RWPE2 (cell line): ENCODE results near the gene BTF3.
"Not testable (repeated sequence)": the region's sequence is repeated elsewhere in the genome, so short reads cannot be mapped to it uniquely, and the experiment has no call there.

Source experiments
- ATAC-seq: fragments of 200-7000 bp; cut with Tn5 transposase; 3 replicates; pipeline ENCODE4 v1.9.1; 2021; ENCODE audit warnings: low read depth
- DNase-seq: peaks from one replicate; pipeline ENCODE4 v3.0.0-alpha.2; 2020; ENCODE audit warnings: low spot score
- H3K27ac ChIP-seq: fragments of 450-650 bp; 2 replicates; pipeline ENCODE4 v1.5.1; 2017; ENCODE audit warnings: mild to moderate bottlenecking; ENCODE audit not compliant: poor library complexity, severe bottlenecking
- H3K27me3 ChIP-seq: fragments of 250-450 bp; sonication (Bioruptor Pico); 2 replicates; pipeline ENCODE4 v1.5.1; 2021; ENCODE audit warnings: mild to moderate bottlenecking, moderate library complexity; ENCODE audit not compliant: insufficient read depth, poor library complexity, severe bottlenecking
- H3K36me3 ChIP-seq: fragments of 250-450 bp; sonication (Bioruptor Pico); 2 replicates; pipeline ENCODE4 v1.5.1; 2020; ENCODE audit warnings: low read depth, mild to moderate bottlenecking, moderate library complexity
- H3K4me1 ChIP-seq: fragments of 250-450 bp; sonication (Bioruptor Pico); 2 replicates; pipeline ENCODE4 v1.5.1; 2021; ENCODE audit warnings: mild to moderate bottlenecking, moderate library complexity; ENCODE audit not compliant: insufficient read depth, poor library complexity, severe bottlenecking
- H3K4me3 ChIP-seq: fragments of 250-450 bp; sonication (Bioruptor Pico); 2 replicates; pipeline ENCODE4 v1.5.1; 2021; ENCODE audit warnings: mild to moderate bottlenecking, moderate library complexity; ENCODE audit not compliant: severe bottlenecking
- H3K9me3 ChIP-seq: fragments of 250-450 bp; sonication (Bioruptor Pico); 2 replicates; pipeline ENCODE4 v1.5.1; 2021; ENCODE audit warnings: mild to moderate bottlenecking, moderate library complexity; ENCODE audit not compliant: severe bottlenecking
- TF ChIP-seq, protein P1 (sequence below): fragments of 450-650 bp; IDR thresholded peaks from one replicate; pipeline ENCODE4 v1.5.1; 2017; ENCODE audit warnings: mild to moderate bottlenecking, moderate library complexity; ENCODE audit not compliant: poor library complexity, severe bottlenecking

The BTF3 gene

DNA sequence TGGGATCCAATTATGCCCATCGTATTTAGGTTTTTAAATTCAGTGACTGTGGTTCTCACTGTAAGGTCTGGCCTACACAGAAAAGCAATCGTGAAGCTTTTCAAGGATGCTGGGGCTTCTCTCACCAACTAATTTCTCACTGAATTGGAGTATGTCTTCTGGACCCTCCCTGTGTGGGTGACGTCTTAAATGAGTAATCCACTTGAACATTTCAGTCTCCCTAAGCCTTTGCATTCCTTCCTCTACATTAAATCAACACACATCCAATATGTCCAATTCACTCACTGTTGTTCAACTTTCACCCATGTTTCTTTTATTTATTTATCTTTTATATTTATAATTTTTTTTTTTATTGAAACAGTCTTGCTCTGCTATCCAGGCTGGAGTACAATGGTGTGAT, 12.5 kb upstream of the BTF3 start:
- Histone ChIP-seq H3K36me3 (no peaks in the 10 kb centered on the region), H3K4me1 (no peaks in the 10 kb centered on the region), H3K9me3 (no peaks in the 10 kb centered on the region), H3K4me3 (no peak overlapping the region), H3K27me3 (no peaks in the 10 kb centered on the region), H3K27ac (no peak overlapping the region)
- DNase-seq (no peak), ATAC-seq (no peak)
- TF ChIP-seq, protein P1, sequence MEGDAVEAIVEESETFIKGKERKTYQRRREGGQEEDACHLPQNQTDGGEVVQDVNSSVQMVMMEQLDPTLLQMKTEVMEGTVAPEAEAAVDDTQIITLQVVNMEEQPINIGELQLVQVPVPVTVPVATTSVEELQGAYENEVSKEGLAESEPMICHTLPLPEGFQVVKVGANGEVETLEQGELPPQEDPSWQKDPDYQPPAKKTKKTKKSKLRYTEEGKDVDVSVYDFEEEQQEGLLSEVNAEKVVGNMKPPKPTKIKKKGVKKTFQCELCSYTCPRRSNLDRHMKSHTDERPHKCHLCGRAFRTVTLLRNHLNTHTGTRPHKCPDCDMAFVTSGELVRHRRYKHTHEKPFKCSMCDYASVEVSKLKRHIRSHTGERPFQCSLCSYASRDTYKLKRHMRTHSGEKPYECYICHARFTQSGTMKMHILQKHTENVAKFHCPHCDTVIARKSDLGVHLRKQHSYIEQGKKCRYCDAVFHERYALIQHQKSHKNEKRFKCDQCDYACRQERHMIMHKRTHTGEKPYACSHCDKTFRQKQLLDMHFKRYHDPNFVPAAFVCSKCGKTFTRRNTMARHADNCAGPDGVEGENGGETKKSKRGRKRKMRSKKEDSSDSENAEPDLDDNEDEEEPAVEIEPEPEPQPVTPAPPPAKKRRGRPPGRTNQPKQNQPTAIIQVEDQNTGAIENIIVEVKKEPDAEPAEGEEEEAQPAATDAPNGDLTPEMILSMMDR: no peak

DNA sequence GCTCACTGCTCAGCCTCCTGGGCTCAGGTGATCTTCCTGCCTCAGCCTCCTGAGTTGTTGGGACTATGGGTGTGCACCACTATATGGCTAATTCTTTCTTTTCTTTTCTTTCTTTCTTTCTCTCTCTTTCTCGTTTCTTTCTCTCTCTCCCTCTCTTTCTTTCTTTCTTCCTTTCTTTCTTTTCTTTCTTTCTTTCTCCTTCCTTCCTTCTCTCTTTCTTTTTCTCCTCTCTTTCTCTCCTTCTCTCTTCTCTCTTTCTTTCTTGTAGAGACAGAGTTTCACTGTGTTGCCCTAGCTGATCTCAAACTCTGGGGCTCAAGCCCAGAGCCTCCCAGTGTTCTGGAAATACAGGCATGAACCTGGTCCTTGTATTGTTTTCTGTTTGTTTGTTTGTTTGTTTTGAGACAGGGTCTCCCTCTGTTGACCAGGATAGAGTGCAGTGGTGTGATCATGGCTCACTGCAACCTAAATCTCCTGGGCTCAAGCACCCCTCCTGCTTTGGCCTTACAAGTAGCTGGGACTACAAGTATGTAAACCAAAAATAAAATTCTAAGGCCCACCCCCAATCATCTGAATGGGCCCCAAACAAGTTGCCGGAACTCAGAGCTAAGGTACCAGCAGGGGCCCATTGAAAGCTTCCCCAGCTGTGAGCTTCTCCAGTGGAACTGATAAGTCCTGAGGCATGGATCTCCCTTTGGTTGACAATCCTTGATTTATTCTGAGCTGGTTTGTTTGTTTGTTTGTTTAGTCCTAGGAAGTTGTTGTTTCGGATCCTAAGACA, 11.9 kb upstream of the BTF3 start:
- Histone ChIP-seq H3K9me3 (no peaks in the 10 kb centered on the region), H3K4me3 (no peak overlapping the region), H3K27ac (no peak overlapping the region), H3K36me3 (no peaks in the 10 kb centered on the region), H3K4me1 (no peaks in the 10 kb centered on the region), H3K27me3 (no peaks in the 10 kb centered on the region)
- ATAC-seq: no peak
- TF ChIP-seq, protein P1: no peak
- no peak for DNase-seq

DNA sequence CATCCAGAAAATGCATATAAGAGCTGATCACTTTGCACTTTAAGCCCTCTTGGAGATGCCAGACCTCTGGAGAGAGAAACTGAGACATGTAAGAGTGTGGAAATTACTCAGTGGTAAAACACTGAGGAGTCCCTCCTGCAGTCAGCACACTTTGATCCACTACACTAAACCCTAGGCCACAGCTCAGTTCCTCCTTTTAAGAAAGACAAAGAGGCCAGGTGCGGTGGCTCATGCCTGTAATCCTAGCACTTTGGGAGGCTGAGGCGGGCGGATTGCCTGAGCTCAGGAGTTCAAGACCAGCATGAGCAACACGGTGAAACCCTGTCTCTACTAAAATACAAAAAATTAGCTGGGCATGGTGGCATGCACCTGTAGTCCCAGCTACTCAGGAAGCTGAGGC, 11.0 kb upstream of the BTF3 start:
- ATAC-seq, DNase-seq, H3K9me3 ChIP-seq, H3K27ac ChIP-seq, H3K27me3 ChIP-seq, H3K4me1 ChIP-seq, H3K4me3 ChIP-seq, H3K36me3 ChIP-seq: not testable (repeated sequence)

DNA sequence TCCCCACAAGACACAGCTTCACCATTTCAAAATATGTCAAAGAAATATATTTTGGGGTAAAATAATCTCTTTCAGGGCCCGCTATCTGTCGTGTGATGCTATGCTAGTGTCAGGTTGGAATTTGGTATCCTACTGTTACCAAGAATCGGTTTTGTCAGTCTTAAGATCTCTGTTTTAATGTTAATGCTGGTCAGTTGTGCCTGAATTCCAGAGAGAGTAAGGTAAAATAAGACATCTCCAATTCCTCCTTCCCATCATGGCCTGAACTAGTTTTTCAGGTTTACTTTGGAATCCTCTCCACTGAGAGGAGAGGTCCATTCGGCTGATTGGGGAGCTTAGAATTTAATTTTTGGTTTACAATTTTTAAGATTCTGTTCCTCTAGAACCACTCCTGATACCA, 10.4 kb upstream of the BTF3 start:
- H3K4me1 ChIP-seq: no peaks in the 10 kb centered on the region
- no peak for ATAC-seq
- no peaks in the 10 kb centered on the region for H3K9me3 ChIP-seq
- no peak overlapping the region for H3K27ac ChIP-seq
- no peaks in the 10 kb centered on the region for H3K27me3 ChIP-seq
- no peak for DNase-seq
- TF ChIP-seq, protein P1: no peak
- H3K36me3 ChIP-seq: no peaks in the 10 kb centered on the region
- H3K4me3 ChIP-seq: no peak overlapping the region

DNA sequence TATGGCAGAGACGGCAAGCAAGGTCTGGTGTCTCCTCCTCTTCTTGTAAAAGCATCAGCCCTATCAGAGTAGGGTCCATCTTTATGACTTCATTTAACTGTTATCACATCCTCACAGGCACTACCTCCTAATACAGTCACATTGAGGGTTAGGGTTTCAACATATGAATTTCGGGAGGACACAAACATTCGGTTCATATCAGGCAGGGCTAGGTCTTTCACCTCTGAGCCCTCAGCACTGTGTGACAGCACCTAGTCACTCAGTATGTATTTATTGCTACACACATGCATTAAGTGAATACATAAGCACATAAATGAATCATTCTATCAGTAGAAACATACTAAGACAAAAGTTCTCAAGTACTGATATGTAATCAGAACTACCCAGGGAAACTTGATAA, 9.4 kb upstream of the BTF3 start:
- no peaks in the 10 kb centered on the region for H3K9me3 ChIP-seq
- H3K4me1 ChIP-seq: no peaks in the 10 kb centered on the region
- H3K36me3 ChIP-seq: no peaks in the 10 kb centered on the region
- ATAC-seq (no peak), DNase-seq (no peak)
- TF ChIP-seq, protein P1: no peak
- no peaks in the 10 kb centered on the region for H3K27me3 ChIP-seq
- H3K27ac ChIP-seq: no peak overlapping the region
- no peak overlapping the region for H3K4me3 ChIP-seq
